ENCODE data around the gene STRA6. TPM values are rescaled to one million over a fixed set of nuclear protein-coding genes. Genes with fewer than 3 reads are reported as not detected.

STRA6 gene
- total RNA-seq, 2 donors from 2014 or later = 0.77 to 1.8 TPM

- Histone ChIP-seq H3K4me3 (no peak overlapping the region), H3K4me1 (replicated peaks) (no peaks in the 10 kb centered on the region), H3K36me3 (no peaks in the 10 kb centered on the region), H3K9me3 (no peaks in the 10 kb centered on the region), H3K27me3 (replicated peaks; ENCODE audit: insufficient read depth) (no peaks in the 10 kb centered on the region), H3K27ac (peak overlapping the region in 1 of 2 donors; percentile 33)
- intact Hi-C loops (cut with DNase I) = no loop called here
- DNase-seq (ENCODE audit: low spot score) = no peak
- WGBS = 39% methylated on average over 13 of the region's 13 CpGs
- TF ChIP-seq POLR2AphosphoS5 (IDR thresholded peaks at IDR 0.05) (peak; percentile 14), POLR2A (IDR thresholded peaks at IDR 0.05) (no peak)
Observed at GRCh38 chr15:74179101-74179841, 23.3 kb downstream of the STRA6 start.

GRCh38 chr15:74178326-74179100 lies 24.1 kb downstream of the STRA6 start:
- Histone ChIP-seq H3K4me3 (no peak overlapping the region), H3K4me1 (replicated peaks) (no peaks in the 10 kb centered on the region), H3K27ac (peak overlapping the region in 1 of 2 donors; percentile 33), H3K9me3 (no peaks in the 10 kb centered on the region), H3K27me3 (replicated peaks; ENCODE audit: insufficient read depth) (no peaks in the 10 kb centered on the region), H3K36me3 (no peaks in the 10 kb centered on the region)
- intact Hi-C loops (cut with DNase I) = no loop called here
- no peak for TF ChIP-seq CTCF (IDR thresholded peaks at IDR 0.05)
- no peak for TF ChIP-seq POLR2AphosphoS5 (IDR thresholded peaks at IDR 0.05)
- TF ChIP-seq POLR2A (IDR thresholded peaks at IDR 0.05) = no peak
- WGBS = 78% methylated on average over 7 of the region's 7 CpGs
- DNase-seq (ENCODE audit: low spot score) = no peak

- 65% methylated on average over 10 of the region's 10 CpGs for WGBS
- H3K27me3 ChIP-seq (replicated peaks; ENCODE audit: insufficient read depth) = no peaks in the 10 kb centered on the region
- TF ChIP-seq POLR2AphosphoS5 (IDR thresholded peaks at IDR 0.05) (no peak), POLR2A (IDR thresholded peaks at IDR 0.05) (no peak), CTCF (IDR thresholded peaks at IDR 0.05) (no peak)
- intact Hi-C loops (cut with DNase I) = no loop called here
- H3K4me1 ChIP-seq (replicated peaks) = no peaks in the 10 kb centered on the region
- H3K36me3 ChIP-seq = no peaks in the 10 kb centered on the region
- DNase-seq (ENCODE audit: low spot score) = no peak
- no peaks in the 10 kb centered on the region for H3K9me3 ChIP-seq
- no peak overlapping the region for H3K4me3 ChIP-seq
- H3K27ac ChIP-seq = no peak overlapping the region
Observed at GRCh38 chr15:74176262-74177214, 26.0 kb downstream of the STRA6 start.

GRCh38 chr15:74175271-74176191 lies 27.1 kb downstream of the STRA6 start:
- H3K4me1 ChIP-seq (replicated peaks) = no peaks in the 10 kb centered on the region
- no peak for DNase-seq (ENCODE audit: low spot score)
- H3K4me3 ChIP-seq = no peak overlapping the region
- intact Hi-C loops (cut with DNase I) = no loop called here
- H3K27me3 ChIP-seq (replicated peaks; ENCODE audit: insufficient read depth) = no peaks in the 10 kb centered on the region
- no peak for TF ChIP-seq CTCF (IDR thresholded peaks at IDR 0.05)
- TF ChIP-seq POLR2AphosphoS5 (IDR thresholded peaks at IDR 0.05) = no peak
- TF ChIP-seq POLR2A (IDR thresholded peaks at IDR 0.05) = no peak
- WGBS = 90% methylated on average over 45 of the region's 45 CpGs
- H3K9me3 ChIP-seq = no peaks in the 10 kb centered on the region
- H3K27ac ChIP-seq = peak overlapping the region in 1 of 2 donors; percentile 37
- H3K36me3 ChIP-seq = no peaks in the 10 kb centered on the region

All from prostate gland (tissue), 2 donors.